Gastroesophageal sphincter (tissue), 4 donors: ENCODE data around the gene FRMPD2. TPM values are rescaled to one million over a fixed set of nuclear protein-coding genes. Genes with fewer than 3 reads are reported as not detected.

ENCODE experiments used
- ATAC-seq: fragments of 150-250 bp; one replicate; pipeline ENCODE4 v1.9.1; 2016; ENCODE audit warnings: mild to moderate bottlenecking, moderate library complexity
- H3K27ac ChIP-seq, 4 donors: fragments of 200-600 bp; sonication (generic) in 3 of 4; 1 replicate in 3 of 4; 2 replicates in 1 of 4; pipeline ENCODE4 v1.5.1; 2016 to 2019
- H3K27me3 ChIP-seq: fragments of 200-600 bp; sonication (generic); one replicate; pipeline ENCODE4 v1.5.1; 2019
- H3K36me3 ChIP-seq, 2 donors: fragments of 200-600 bp; sonication (generic); one replicate each; pipeline ENCODE4 v1.5.1; 2019; ENCODE audit warnings: control low read depth in 1 of 2
- H3K4me1 ChIP-seq, 3 donors: fragments of 200-600 bp; sonication (generic); 1 replicate in 2 of 3; 2 replicates in 1 of 3; pipeline ENCODE4 v1.5.1; 2016 to 2019; ENCODE audit warnings: control low read depth in 2 of 3
- H3K4me3 ChIP-seq, 2 donors: fragments of 200-600 bp; sonication (generic); one replicate each; pipeline ENCODE4 v1.5.1; 2019; ENCODE audit warnings: mild to moderate bottlenecking in 1 of 2, moderate library complexity in 1 of 2
- H3K9me3 ChIP-seq, 3 donors: fragments of 200-600 bp; sonication (generic); one replicate each; pipeline ENCODE4 v1.5.1; 2017 to 2019; ENCODE audit warnings: control low read depth in 2 of 3
- CTCF ChIP-seq, 4 experiments: fragments of 200-600 bp in 2 of 4; fragments of 450-650 bp in 2 of 4; sonication (generic) in 1 of 4; IDR thresholded peaks; one replicate each; pipeline ENCODE4 v1.5.1; 2017 to 2019; ENCODE audit warnings: antibody characterized with exemption in 4 of 4, mild to moderate bottlenecking in 2 of 4, moderate library complexity in 2 of 4
- EP300 ChIP-seq: sonication (generic); formaldehyde crosslinking; IDR thresholded peaks from one replicate; pipeline ENCODE4 v1.6.1; 2017; ENCODE audit warnings: antibody characterized with exemption, mild to moderate bottlenecking
- POLR2A ChIP-seq, 2 donors: fragments of 450-650 bp; IDR thresholded peaks; one replicate each; pipeline ENCODE4 v1.6.1; 2017; ENCODE audit warnings: antibody characterized with exemption in 2 of 2, mild to moderate bottlenecking in 2 of 2, moderate library complexity in 1 of 2
- POLR2AphosphoS5 ChIP-seq: sonication (generic); formaldehyde crosslinking; IDR thresholded peaks from one replicate; pipeline ENCODE4 v1.6.1; 2017; ENCODE audit warnings: antibody characterized with exemption
- whole genome bisulfite sequencing, 2 donors: methylation state at CpG; one replicate each; pipeline ENCODE4 v1.1.5; 2018; ENCODE audit warnings: low coverage in 1 of 2; 5-methylcytosine and 5-hydroxymethylcytosine counted together
- total RNA-seq, 4 donors: library from RNA; depleted of rRNA; stranded (reverse); fragments of >200 nt; gene quantifications; one replicate each; pipeline ENCODE4 v1.1.0, GENCODE V29; 2016

Gene FRMPD2
- total RNA-seq, 4 donors from 2014 or later, result 0.19 TPM; not detected in 3

- Histone ChIP-seq H3K27ac (no peak overlapping the region), H3K27me3 (peaks cover 6% of the 10 kb centered on the region), H3K4me1 (no peaks in the 10 kb centered on the region), H3K36me3 (no peaks in the 10 kb centered on the region), H3K9me3 (peaks cover 0 to 15% (median 0%) of the 10 kb centered on the region in 3 donors), H3K4me3 (no peak overlapping the region)
- WGBS, 2 donors, result 75 to 92% methylated on average over 1 of the region's 1 CpG
- no peak for ATAC-seq
- no peak for TF ChIP-seq POLR2A (IDR thresholded peaks at IDR 0.05)
- no peak for TF ChIP-seq CTCF (IDR thresholded peaks at IDR 0.05)
- TF ChIP-seq POLR2AphosphoS5, result no peak
- no peak for TF ChIP-seq EP300
These were observed 2.6 kb upstream of the FRMPD2 start for GRCh38 chr10:48277093-48277492.

- Histone ChIP-seq H3K4me1 (no peaks in the 10 kb centered on the region), H3K27ac (no peak overlapping the region), H3K9me3 (peaks cover 0 to 7% (median 0%) of the 10 kb centered on the region in 3 donors), H3K36me3 (no peaks in the 10 kb centered on the region), H3K27me3 (no peaks in the 10 kb centered on the region), H3K4me3 (no peak overlapping the region)
- WGBS, 2 donors, result 83 to 85% methylated on average over 2 of the region's 2 CpGs
- no peak for ATAC-seq
- no peak for TF ChIP-seq EP300
These were observed 755 bp downstream of the FRMPD2 start for GRCh38 chr10:48273741-48274140.

GRCh38 chr10:48272682-48273081, 1.8 kb downstream of the FRMPD2 start:
- Histone ChIP-seq H3K9me3 (no peaks in the 10 kb centered on the region), H3K36me3 (no peaks in the 10 kb centered on the region), H3K4me1 (no peaks in the 10 kb centered on the region), H3K27ac (no peak overlapping the region), H3K4me3 (no peak overlapping the region), H3K27me3 (no peaks in the 10 kb centered on the region)
- TF ChIP-seq POLR2A (IDR thresholded peaks at IDR 0.05) (no peak), POLR2AphosphoS5 (no peak), CTCF (IDR thresholded peaks at IDR 0.05) (no peak), EP300 (no peak)
- no peak for ATAC-seq
- WGBS, 2 donors, result 100% methylated on average over 1 to 2 of the region's 2 CpGs

- Histone ChIP-seq H3K4me1 (no peaks in the 10 kb centered on the region), H3K27me3 (no peaks in the 10 kb centered on the region), H3K27ac (no peak overlapping the region), H3K9me3 (no peaks in the 10 kb centered on the region), H3K4me3 (no peak overlapping the region), H3K36me3 (no peaks in the 10 kb centered on the region)
- WGBS, 2 donors, result 46 to 69% methylated on average over 4 to 5 of the region's 5 CpGs
- TF ChIP-seq EP300 (no peak), CTCF (IDR thresholded peaks at IDR 0.05) (no peak), POLR2AphosphoS5 (no peak), POLR2A (IDR thresholded peaks at IDR 0.05) (no peak)
- ATAC-seq, result no peak
These were observed 3.3 kb downstream of the FRMPD2 start for GRCh38 chr10:48271047-48271730.

GRCh38 chr10:48266528-48266927, 8.0 kb downstream of the FRMPD2 start:
- Histone ChIP-seq H3K4me1 (no peaks in the 10 kb centered on the region), H3K27ac (no peak overlapping the region), H3K4me3 (no peak overlapping the region), H3K9me3 (no peaks in the 10 kb centered on the region), H3K27me3 (no peaks in the 10 kb centered on the region), H3K36me3 (no peaks in the 10 kb centered on the region)
- ATAC-seq, result no peak
- no peak for TF ChIP-seq POLR2A (IDR thresholded peaks at IDR 0.05)
- 75 to 100% methylated on average over 1 of the region's 4 CpGs for WGBS, 2 donors

- H3K4me1 ChIP-seq, result no peaks in the 10 kb centered on the region
- 78% methylated on average over 1 of the region's 1 CpG; no CpG with 5 or more reads in 1 of the 2 donors for WGBS, 2 donors
- no peaks in the 10 kb centered on the region for H3K9me3 ChIP-seq
- H3K36me3 ChIP-seq, result no peaks in the 10 kb centered on the region
- no peak overlapping the region for H3K27ac ChIP-seq
- ATAC-seq, result no peak
- no peak overlapping the region for H3K4me3 ChIP-seq
- no peaks in the 10 kb centered on the region for H3K27me3 ChIP-seq
- no peak for TF ChIP-seq POLR2AphosphoS5
- no peak for TF ChIP-seq POLR2A (IDR thresholded peaks at IDR 0.05)
- TF ChIP-seq CTCF (IDR thresholded peaks at IDR 0.05), result no peak
These were observed 16.4 kb downstream of the FRMPD2 start for GRCh38 chr10:48258105-48258504.
